Measurements from ENCODE around the gene LY86. TPM values are rescaled to one million over a fixed set of nuclear protein-coding genes. Genes with fewer than 3 reads are reported as not detected.

The LY86 gene
- total and polyA plus RNA-seq, 10 of the 15 experiments (the other 5 are each of a cell fraction or from before 2014, with no cell fraction given): 68.2 to 457 (median 128) TPM

GRCh38 chr6:6643398-6643797 is 54.9 kb downstream of the LY86 start (continued):
- TF ChIP-seq USF2 (IDR thresholded peaks at IDR 0.05; ENCODE audit: borderline replicate concordance, low read depth, low read length): no peak
- no peak for TF ChIP-seq USF1 (IDR thresholded peaks at IDR 0.05; ENCODE audit: borderline replicate concordance, extremely low read length, insufficient read depth, low read depth, low read length)
- TF ChIP-seq BRCA1 (IDR thresholded peaks at IDR 0.05; ENCODE audit: low read depth, low read length): no peak
- no peak for TF ChIP-seq SUZ12 (IDR thresholded peaks at IDR 0.05; ENCODE audit: unreplicated experiment)
- no peak for TF ChIP-seq E2F8 (IDR thresholded peaks at IDR 0.05; ENCODE audit: low read depth, partially characterized antibody)
- no peak for TF ChIP-seq ZNF24 (IDR thresholded peaks at IDR 0.05)
- peak; percentile 96 for TF ChIP-seq PML (IDR thresholded peaks at IDR 0.05; ENCODE audit: low read length)
- peak; percentile 75 for TF ChIP-seq YY1 (IDR thresholded peaks at IDR 0.05; ENCODE audit: low read depth, low read length)
- no peak for TF ChIP-seq SPI1 (IDR thresholded peaks at IDR 0.05; ENCODE audit: borderline replicate concordance, insufficient read depth, low read depth, low read length)
- TF ChIP-seq RAD21 (IDR thresholded peaks at IDR 0.05; ENCODE audit: insufficient read depth, low read depth, low read length): peak; percentile 35; the same call in 1 of the 2 replicates
- no peak for TF ChIP-seq SIX5 (IDR thresholded peaks at IDR 0.05; ENCODE audit: low read depth, low read length, severe bottlenecking)
- no peak for TF ChIP-seq HDAC2 (IDR thresholded peaks at IDR 0.05)
- no peak for TF ChIP-seq CHD4 (IDR thresholded peaks at IDR 0.05)
- no peak for TF ChIP-seq FOXK2 (IDR thresholded peaks at IDR 0.05)
- TF ChIP-seq KLF5 (IDR thresholded peaks at IDR 0.05; ENCODE audit: partially characterized antibody): peak; percentile 32
- peak; percentile 87 to 93 for TF ChIP-seq IKZF2 (IDR thresholded peaks at IDR 0.05)
- TF ChIP-seq HCFC1 (IDR thresholded peaks at IDR 0.05; ENCODE audit: low read length): no peak
- TF ChIP-seq STAT3 (IDR thresholded peaks at IDR 0.05; ENCODE audit: low read depth, low read length): no peak
- no peak for TF ChIP-seq WRNIP1 (IDR thresholded peaks at IDR 0.05; ENCODE audit: borderline replicate concordance, low read depth, low read length)
- TF ChIP-seq NFIC (IDR thresholded peaks at IDR 0.05; ENCODE audit: low read depth, low read length): peak; percentile 100
- TF ChIP-seq JUNB (IDR thresholded peaks at IDR 0.05): peak; percentile 99
- no peak for TF ChIP-seq STAT1 (conservative IDR thresholded peaks at IDR 0.05)
- TF ChIP-seq IRF3 (IDR thresholded peaks at IDR 0.05): no peak
- TF ChIP-seq CBX3 (IDR thresholded peaks at IDR 0.05; ENCODE audit: borderline replicate concordance, low read depth): no peak
- TF ChIP-seq TCF3 (IDR thresholded peaks at IDR 0.05; ENCODE audit: borderline replicate concordance, insufficient read depth, low read depth, low read length): peak; percentile 95
- TF ChIP-seq CHD1 (IDR thresholded peaks at IDR 0.05; ENCODE audit: low read depth, low read length): no peak
- no peak for TF ChIP-seq KAT2A (conservative IDR thresholded peaks at IDR 0.05; ENCODE audit: control insufficient read depth, low read depth, low read length)
- no peak for TF ChIP-seq NR2C1 (IDR thresholded peaks at IDR 0.05)
- TF ChIP-seq CEBPB (IDR thresholded peaks at IDR 0.05; ENCODE audit: borderline replicate concordance in 1 of 2, low read depth in 2 of 2, low read length in 2 of 2): peak in 1 of 2 experiments; percentile 97; a peak in 2 of 4 replicates

Data from GM12878 (cell line).